LNCAP (cell line): ENCODE results near the gene ZNF408.

ENCODE experiments used
- TF ChIP-seq, protein P1 (sequence below): fragments of 450-650 bp; IDR thresholded peaks from 2 replicates; pipeline ENCODE4 v1.5.1; 2017; ENCODE audit warnings: mild to moderate bottlenecking

ZNF408 gene

GRCh38 chr11:46737699-46738098 is 36.9 kb downstream of the ZNF408 start:
- TF ChIP-seq, protein P1, sequence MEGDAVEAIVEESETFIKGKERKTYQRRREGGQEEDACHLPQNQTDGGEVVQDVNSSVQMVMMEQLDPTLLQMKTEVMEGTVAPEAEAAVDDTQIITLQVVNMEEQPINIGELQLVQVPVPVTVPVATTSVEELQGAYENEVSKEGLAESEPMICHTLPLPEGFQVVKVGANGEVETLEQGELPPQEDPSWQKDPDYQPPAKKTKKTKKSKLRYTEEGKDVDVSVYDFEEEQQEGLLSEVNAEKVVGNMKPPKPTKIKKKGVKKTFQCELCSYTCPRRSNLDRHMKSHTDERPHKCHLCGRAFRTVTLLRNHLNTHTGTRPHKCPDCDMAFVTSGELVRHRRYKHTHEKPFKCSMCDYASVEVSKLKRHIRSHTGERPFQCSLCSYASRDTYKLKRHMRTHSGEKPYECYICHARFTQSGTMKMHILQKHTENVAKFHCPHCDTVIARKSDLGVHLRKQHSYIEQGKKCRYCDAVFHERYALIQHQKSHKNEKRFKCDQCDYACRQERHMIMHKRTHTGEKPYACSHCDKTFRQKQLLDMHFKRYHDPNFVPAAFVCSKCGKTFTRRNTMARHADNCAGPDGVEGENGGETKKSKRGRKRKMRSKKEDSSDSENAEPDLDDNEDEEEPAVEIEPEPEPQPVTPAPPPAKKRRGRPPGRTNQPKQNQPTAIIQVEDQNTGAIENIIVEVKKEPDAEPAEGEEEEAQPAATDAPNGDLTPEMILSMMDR = no peak

DNA sequence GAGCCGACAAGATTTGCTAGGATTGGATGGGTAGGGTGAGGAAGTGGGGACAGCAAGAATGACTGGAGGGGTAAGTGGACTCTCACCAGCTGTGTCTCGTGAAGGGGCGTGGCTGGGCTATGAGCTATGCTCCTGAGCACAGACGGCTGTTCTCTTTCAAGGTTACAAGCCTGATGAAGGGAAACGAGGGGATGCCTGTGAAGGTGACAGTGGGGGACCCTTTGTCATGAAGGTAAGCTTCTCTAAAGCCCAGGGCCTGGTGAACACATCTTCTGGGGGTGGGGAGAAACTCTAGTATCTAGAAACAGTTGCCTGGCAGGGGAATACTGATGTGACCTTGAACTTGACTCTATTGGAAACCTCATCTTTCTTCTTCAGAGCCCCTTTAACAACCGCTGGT is 38.1 kb downstream of the ZNF408 start:
- TF ChIP-seq, protein P1 = no peak

DNA sequence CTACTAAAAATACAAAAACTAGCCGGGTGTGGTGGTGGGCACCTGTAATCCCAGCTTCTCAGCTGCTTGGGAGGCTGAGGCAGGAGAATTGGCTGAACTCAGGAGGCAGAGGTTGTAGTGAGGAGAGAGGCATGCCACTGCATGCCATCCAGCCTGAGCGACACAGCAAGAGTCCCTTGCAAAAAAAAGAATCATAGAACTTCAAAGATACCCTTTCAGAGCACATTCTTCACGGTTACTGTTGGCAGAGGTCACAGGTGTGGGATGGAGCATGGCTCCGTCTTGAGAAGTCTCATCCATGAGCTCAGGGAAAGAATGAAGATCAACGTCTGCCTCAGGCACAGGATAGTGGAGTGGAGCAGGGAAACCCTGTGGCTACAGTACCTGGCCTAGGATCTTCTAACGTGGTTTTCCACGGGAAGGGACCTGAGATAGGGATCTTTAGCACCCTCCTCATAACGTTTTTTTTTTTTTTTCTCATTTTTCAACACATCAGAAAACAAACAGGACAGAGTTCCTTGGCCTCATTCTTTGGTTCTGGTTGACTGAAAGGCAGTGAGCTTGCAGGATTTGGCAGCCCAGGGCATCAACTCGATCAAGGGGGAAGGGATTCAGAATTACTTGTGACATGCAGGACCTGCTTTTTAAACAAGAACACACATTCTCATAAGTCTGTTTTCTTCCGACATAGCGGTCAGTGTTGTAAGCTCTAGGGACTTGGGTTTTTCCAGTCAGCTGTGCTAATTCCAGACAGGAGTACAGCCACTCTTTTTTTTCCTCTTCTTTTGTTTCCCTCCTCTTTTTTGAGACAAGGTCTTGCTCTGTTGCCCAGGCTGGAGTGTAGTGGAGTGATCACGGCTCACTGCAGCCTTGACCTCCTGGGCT is 41.0 kb downstream of the ZNF408 start:
- TF ChIP-seq, protein P1 = no peak

GRCh38 chr11:46743043-46743442 is 42.2 kb downstream of the ZNF408 start:
- TF ChIP-seq, protein P1 = no peak

DNA sequence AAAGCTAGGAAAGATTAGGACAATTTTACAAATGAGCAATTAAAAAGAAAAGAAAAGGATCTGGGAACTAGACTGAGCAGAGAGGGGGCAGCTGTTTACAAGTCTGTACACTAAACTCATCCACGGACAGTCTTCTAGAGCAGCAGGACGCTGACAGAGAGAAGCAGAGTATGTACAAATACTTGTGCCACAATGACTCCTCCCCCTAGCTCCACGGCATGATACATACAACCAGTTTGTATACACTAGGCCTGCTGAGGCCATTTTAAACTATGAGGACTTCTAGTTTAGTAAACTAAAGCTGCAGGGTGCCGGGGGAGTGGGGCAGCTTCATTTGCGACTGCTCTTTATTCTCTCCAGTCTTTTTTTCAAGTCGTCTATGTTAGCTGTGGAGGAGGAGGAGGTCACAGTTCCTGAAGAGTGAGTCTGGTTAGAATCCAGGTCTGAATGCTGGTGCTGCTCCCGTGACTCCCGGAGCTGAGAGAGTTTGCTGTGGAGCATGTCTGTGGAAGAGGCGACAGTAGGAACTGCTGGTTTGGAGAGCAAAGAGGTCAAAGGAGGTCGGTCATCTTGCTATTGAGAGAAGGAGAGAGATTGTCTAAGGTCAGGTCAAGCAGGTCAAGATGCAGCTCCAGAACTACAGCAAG is 43.0 kb downstream of the ZNF408 start:
- TF ChIP-seq, protein P1 = no peak

- TF ChIP-seq, protein P1 = no peak
These were observed 44.5 kb downstream of the ZNF408 start for GRCh38 chr11:46745328-46745727.

- TF ChIP-seq, protein P1 = no peak
These were observed 45.2 kb downstream of the ZNF408 start for GRCh38 chr11:46745995-46746394.
